Vagina (tissue), 2 donors: ENCODE data around the gene VTI1A. TPM values are rescaled to one million over a fixed set of nuclear protein-coding genes. Genes with fewer than 3 reads are reported as not detected.

Source experiments
- DNase-seq, 2 donors: peaks; one replicate each; pipeline ENCODE4 v3.0.0-alpha.2; 2017; ENCODE audit errors: extremely low spot score in 2 of 2
- H3K27ac ChIP-seq: fragments of 200-600 bp; sonication (generic); one replicate; pipeline ENCODE4 v1.5.1; 2019
- H3K27me3 ChIP-seq: fragments of 200-600 bp; sonication (generic); one replicate; pipeline ENCODE4 v1.5.1; 2019
- H3K36me3 ChIP-seq, 2 donors: fragments of 200-600 bp; sonication (generic); one replicate each; pipeline ENCODE4 v1.5.1; 2017 to 2019
- H3K4me1 ChIP-seq: fragments of 200-600 bp; sonication (generic); one replicate; pipeline ENCODE4 v1.5.1; 2019
- H3K4me3 ChIP-seq, 2 donors: fragments of 200-600 bp; sonication (generic); 1 replicate in 1 of 2; 2 replicates in 1 of 2; pipeline ENCODE4 v1.5.1; 2016 to 2019
- H3K9me3 ChIP-seq: fragments of 200-600 bp; sonication (generic); one replicate; pipeline ENCODE4 v1.5.1; 2019
- CTCF ChIP-seq, 3 experiments: fragments of 450-650 bp in 2 of 3; fragments of 200-600 bp in 1 of 3; sonication (generic) in 1 of 3; IDR thresholded peaks; one replicate each; pipeline ENCODE4 v1.5.1; 2017 to 2019; ENCODE audit warnings: antibody characterized with exemption in 3 of 3, mild to moderate bottlenecking in 2 of 3, moderate library complexity in 2 of 3
- POLR2A ChIP-seq, 2 donors: fragments of 450-650 bp; IDR thresholded peaks; one replicate each; pipeline ENCODE4 v1.6.1; 2017; ENCODE audit warnings: antibody characterized with exemption in 2 of 2, mild to moderate bottlenecking in 2 of 2, moderate library complexity in 2 of 2
- POLR2AphosphoS5 ChIP-seq, 2 donors: sonication (generic); formaldehyde crosslinking; IDR thresholded peaks; one replicate each; pipeline ENCODE4 v1.9.0; 2017; ENCODE audit warnings: antibody characterized with exemption in 2 of 2, mild to moderate bottlenecking in 2 of 2, low read depth in 1 of 2; ENCODE audit not compliant: insufficient read depth in 1 of 2
- intact Hi-C: fragments of 100-400 bp; cut with DNase I; formaldehyde crosslinking; loops from one replicate; pipeline ENCODE4 v1.15.1; 2023
- total RNA-seq: library from RNA; depleted of rRNA; stranded (reverse); fragments of >200 nt; gene quantifications from one replicate; pipeline ENCODE4 v1.2.3, GENCODE V29; 2016

Gene VTI1A
- total RNA-seq, 1 donor from 2014 or later = 49.1 TPM

GRCh38 chr10:112706577-112706976, 259.6 kb downstream of the VTI1A start:
- intact Hi-C loops = no loop called here
- TF ChIP-seq CTCF (IDR thresholded peaks at IDR 0.05) (no peak), POLR2A (IDR thresholded peaks at IDR 0.05) (no peak), POLR2AphosphoS5 (IDR thresholded peaks at IDR 0.05; ENCODE audit: insufficient read depth in 1 of 2, low read depth in 1 of 2) (no peak)
- Histone ChIP-seq H3K9me3 (no peaks in the 10 kb centered on the region), H3K36me3 (no peaks in the 10 kb centered on the region), H3K4me3 (no peak overlapping the region), H3K27ac (no peak overlapping the region), H3K27me3 (no peaks in the 10 kb centered on the region), H3K4me1 (no peaks in the 10 kb centered on the region)
- no peak for DNase-seq

- intact Hi-C loops = no loop called here
- no peaks in the 10 kb centered on the region for H3K36me3 ChIP-seq
- no peak overlapping the region for H3K27ac ChIP-seq
- no peak overlapping the region for H3K4me3 ChIP-seq
- no peak for DNase-seq
- H3K4me1 ChIP-seq = no peaks in the 10 kb centered on the region
- H3K27me3 ChIP-seq = no peaks in the 10 kb centered on the region
- H3K9me3 ChIP-seq = no peaks in the 10 kb centered on the region
- TF ChIP-seq CTCF (IDR thresholded peaks at IDR 0.05) (no peak), POLR2AphosphoS5 (IDR thresholded peaks at IDR 0.05; ENCODE audit: insufficient read depth in 1 of 2, low read depth in 1 of 2) (no peak), POLR2A (IDR thresholded peaks at IDR 0.05) (no peak)
Measured at GRCh38 chr10:112708461-112708860, 261.4 kb downstream of the VTI1A start.

- Histone ChIP-seq H3K27ac (no peak overlapping the region), H3K9me3 (no peaks in the 10 kb centered on the region), H3K27me3 (no peaks in the 10 kb centered on the region), H3K4me1 (no peaks in the 10 kb centered on the region), H3K4me3 (no peak overlapping the region), H3K36me3 (no peaks in the 10 kb centered on the region)
- intact Hi-C loops = no loop called here
- no peak for DNase-seq
- TF ChIP-seq POLR2A (IDR thresholded peaks at IDR 0.05) = no peak
- TF ChIP-seq POLR2AphosphoS5 (IDR thresholded peaks at IDR 0.05; ENCODE audit: insufficient read depth in 1 of 2, low read depth in 1 of 2) = no peak
- no peak for TF ChIP-seq CTCF (IDR thresholded peaks at IDR 0.05)
Measured at GRCh38 chr10:112710528-112710927, 263.5 kb downstream of the VTI1A start.

GRCh38 chr10:112711366-112711765, 264.4 kb downstream of the VTI1A start:
- H3K9me3 ChIP-seq = no peaks in the 10 kb centered on the region
- no peak for TF ChIP-seq POLR2AphosphoS5 (IDR thresholded peaks at IDR 0.05; ENCODE audit: insufficient read depth in 1 of 2, low read depth in 1 of 2)
- no peak for TF ChIP-seq CTCF (IDR thresholded peaks at IDR 0.05)
- TF ChIP-seq POLR2A (IDR thresholded peaks at IDR 0.05) = no peak
- H3K36me3 ChIP-seq = no peaks in the 10 kb centered on the region
- no peak overlapping the region for H3K27ac ChIP-seq
- DNase-seq = no peak
- H3K27me3 ChIP-seq = no peaks in the 10 kb centered on the region
- H3K4me3 ChIP-seq = no peak overlapping the region
- intact Hi-C loops = no loop called here
- H3K4me1 ChIP-seq = no peaks in the 10 kb centered on the region

- DNase-seq = no peak
- TF ChIP-seq POLR2A (IDR thresholded peaks at IDR 0.05) (no peak), CTCF (IDR thresholded peaks at IDR 0.05) (no peak), POLR2AphosphoS5 (IDR thresholded peaks at IDR 0.05; ENCODE audit: insufficient read depth in 1 of 2, low read depth in 1 of 2) (no peak)
- no peaks in the 10 kb centered on the region for H3K9me3 ChIP-seq
- H3K4me1 ChIP-seq = no peaks in the 10 kb centered on the region
- no peaks in the 10 kb centered on the region for H3K27me3 ChIP-seq
- intact Hi-C loops = no loop called here
- H3K27ac ChIP-seq = no peak overlapping the region
- no peak overlapping the region for H3K4me3 ChIP-seq
- H3K36me3 ChIP-seq = no peaks in the 10 kb centered on the region
Measured at GRCh38 chr10:112712536-112712935, 265.5 kb downstream of the VTI1A start.
